Measurements from ENCODE around the gene SHQ1. TPM values are rescaled to one million over a fixed set of nuclear protein-coding genes. Genes with fewer than 3 reads are reported as not detected.
"Not testable (repeated sequence)": the region's sequence is repeated elsewhere in the genome, so short reads cannot be mapped to it uniquely, and the experiment has no call there.

The SHQ1 gene
- total RNA-seq, 1 experiment from 2014 or later: 10.6 TPM

- in situ Hi-C loops (cut with HindIII; ENCODE audit: low pct_unique_long_range_greater_than_20kb, low sequenced_read_pairs): no loop called here
- DNase-seq (ENCODE audit: low read depth): no peak
Observed at GRCh38 chr3:72811571-72811970, 36.7 kb downstream of the SHQ1 start.

GRCh38 chr3:72810659-72811434, 37.4 kb downstream of the SHQ1 start:
- DNase-seq (ENCODE audit: low read depth): no peak
- in situ Hi-C loops (cut with HindIII; ENCODE audit: low pct_unique_long_range_greater_than_20kb, low sequenced_read_pairs): no loop called here

- in situ Hi-C loops (cut with HindIII; ENCODE audit: low pct_unique_long_range_greater_than_20kb, low sequenced_read_pairs): no loop called here
Observed at GRCh38 chr3:72810063-72810462, 38.2 kb downstream of the SHQ1 start.

GRCh38 chr3:72804361-72804760, 43.9 kb downstream of the SHQ1 start:
- no peak for DNase-seq (ENCODE audit: low read depth)
- in situ Hi-C loops (cut with HindIII; ENCODE audit: low pct_unique_long_range_greater_than_20kb, low sequenced_read_pairs): no loop called here

More at GRCh38 chr3:72810063-72810462, 38.2 kb downstream of the SHQ1 start:
- DNase-seq (ENCODE audit: low read depth): no peak

- no peak for DNase-seq (ENCODE audit: low read depth)
- in situ Hi-C loops (cut with HindIII; ENCODE audit: low pct_unique_long_range_greater_than_20kb, low sequenced_read_pairs): no loop called here
Observed at GRCh38 chr3:72803573-72803972, 44.7 kb downstream of the SHQ1 start.

- in situ Hi-C loops (cut with HindIII; ENCODE audit: low pct_unique_long_range_greater_than_20kb, low sequenced_read_pairs): no loop called here
- DNase-seq (ENCODE audit: low read depth): no peak
Observed at GRCh38 chr3:72802001-72802400, 46.2 kb downstream of the SHQ1 start.

- in situ Hi-C loops (cut with HindIII; ENCODE audit: low pct_unique_long_range_greater_than_20kb, low sequenced_read_pairs): no loop called here
Observed at GRCh38 chr3:72800869-72801268, 47.4 kb downstream of the SHQ1 start.

GRCh38 chr3:72798552-72799195, 49.6 kb downstream of the SHQ1 start:
- in situ Hi-C loops (cut with HindIII; ENCODE audit: low pct_unique_long_range_greater_than_20kb, low sequenced_read_pairs): no loop called here
- DNase-seq (ENCODE audit: low read depth): no peak

More at GRCh38 chr3:72800869-72801268, 47.4 kb downstream of the SHQ1 start:
- DNase-seq (ENCODE audit: low read depth): no peak

- DNase-seq (ENCODE audit: low read depth): peak; percentile 39
- in situ Hi-C loops (cut with HindIII; ENCODE audit: low pct_unique_long_range_greater_than_20kb, low sequenced_read_pairs): no loop called here
Observed at GRCh38 chr3:72797773-72798543, 50.3 kb downstream of the SHQ1 start.

- no peak for DNase-seq (ENCODE audit: low read depth)
- in situ Hi-C loops (cut with HindIII; ENCODE audit: low pct_unique_long_range_greater_than_20kb, low sequenced_read_pairs): no loop called here
Observed at GRCh38 chr3:72794079-72794478, 54.2 kb downstream of the SHQ1 start.

- in situ Hi-C loops (cut with HindIII; ENCODE audit: low pct_unique_long_range_greater_than_20kb, low sequenced_read_pairs): no loop called here
- DNase-seq (ENCODE audit: low read depth): no peak
Observed at GRCh38 chr3:72791161-72791560, 57.1 kb downstream of the SHQ1 start.

- DNase-seq (ENCODE audit: low read depth): no peak
- in situ Hi-C loops (cut with HindIII; ENCODE audit: low pct_unique_long_range_greater_than_20kb, low sequenced_read_pairs): no loop called here
Observed at GRCh38 chr3:72789786-72790185, 58.5 kb downstream of the SHQ1 start.

GRCh38 chr3:72788232-72788631, 60.0 kb downstream of the SHQ1 start:
- in situ Hi-C loops (cut with HindIII; ENCODE audit: low pct_unique_long_range_greater_than_20kb, low sequenced_read_pairs): not testable (repeated sequence)

GRCh38 chr3:72786668-72787067, 61.6 kb downstream of the SHQ1 start:
- DNase-seq (ENCODE audit: low read depth): no peak
- in situ Hi-C loops (cut with HindIII; ENCODE audit: low pct_unique_long_range_greater_than_20kb, low sequenced_read_pairs): no loop called here

More at GRCh38 chr3:72788232-72788631, 60.0 kb downstream of the SHQ1 start:
- not testable (repeated sequence) for DNase-seq (ENCODE audit: low read depth)

- no peak for DNase-seq (ENCODE audit: low read depth)
- in situ Hi-C loops (cut with HindIII; ENCODE audit: low pct_unique_long_range_greater_than_20kb, low sequenced_read_pairs): no loop called here
Observed at GRCh38 chr3:72784226-72784625, 64.0 kb downstream of the SHQ1 start.

- no peak for DNase-seq (ENCODE audit: low read depth)
- in situ Hi-C loops (cut with HindIII; ENCODE audit: low pct_unique_long_range_greater_than_20kb, low sequenced_read_pairs): no loop called here
Observed at GRCh38 chr3:72782521-72782920, 65.7 kb downstream of the SHQ1 start.

GRCh38 chr3:72769758-72770540, 78.3 kb downstream of the SHQ1 start:
- DNase-seq (ENCODE audit: low read depth): no peak
- in situ Hi-C loops (cut with HindIII; ENCODE audit: low pct_unique_long_range_greater_than_20kb, low sequenced_read_pairs): no loop called here

GRCh38 chr3:72768936-72769335, 79.3 kb downstream of the SHQ1 start:
- no peak for DNase-seq (ENCODE audit: low read depth)
- in situ Hi-C loops (cut with HindIII; ENCODE audit: low pct_unique_long_range_greater_than_20kb, low sequenced_read_pairs): no loop called here

Data from Caki2 (cell line).